BJ (cell line): ENCODE measurements around the gene CCSAP. TPM values are rescaled to one million over a fixed set of nuclear protein-coding genes. Genes with fewer than 3 reads are reported as not detected.

Source experiments
- CTCF ChIA-PET: fragments of 350-600 bp; formaldehyde crosslinking; extraction: SDS; loops from one replicate; lab custom pipeline; 2021; ENCODE audit warnings: antibody characterized with exemption, inconsistent platforms; lab: Yijun Ruan, JAX
- POLR2A ChIA-PET: fragments of 300-600 bp; sonication (Branson Sonifier 250); formaldehyde crosslinking; extraction: SDS; loops from one replicate; lab custom pipeline; 2021; ENCODE audit warnings: antibody characterized with exemption; lab: Charles Lee
- DNase-seq: peaks from one replicate; pipeline ENCODE4 v3.0.0-alpha.2; 2011; ENCODE audit warnings: low read depth
- H3K27me3 ChIP-seq: 2 replicates; pipeline ENCODE4 v1.6.0; 2011; ENCODE audit warnings: low read length; ENCODE audit not compliant: control insufficient read depth, insufficient read depth
- H3K36me3 ChIP-seq: 2 replicates; pipeline ENCODE4 v1.5.1; 2011; ENCODE audit warnings: low read length; ENCODE audit not compliant: control insufficient read depth, insufficient read depth
- H3K4me3 ChIP-seq: 2 replicates; pipeline ENCODE4 v1.5.1; 2011; ENCODE audit warnings: low read depth, mild to moderate bottlenecking, control low read depth, low read length
- CTCF ChIP-seq: IDR thresholded peaks from 2 replicates; pipeline ENCODE4 v1.5.1; 2011; ENCODE audit warnings: low read depth, mild to moderate bottlenecking, control low read depth, inconsistent platforms, low read length, moderate library complexity; ENCODE audit not compliant: insufficient read depth
- polyA plus RNA-seq: library from polyadenylated mRNA; depleted of rRNA; stranded (reverse); fragments of >200 nt; gene quantifications from 2 replicates; pipeline ENCODE4 v1.2.3, GENCODE V29; 2011

The CCSAP gene
- polyA plus RNA-seq, 1 experiment = 1.4 TPM

- CTCF ChIA-PET = no interaction called here
- no peaks in the 10 kb centered on the region for H3K36me3 ChIP-seq
- TF ChIP-seq CTCF = no peak
- POLR2A ChIA-PET = no interaction called here
- DNase-seq = no peak
- H3K4me3 ChIP-seq = no peak overlapping the region
- H3K27me3 ChIP-seq = peaks cover 4% of the 10 kb centered on the region
Observed at GRCh38 chr1:229384822-229385221, 42.0 kb upstream of the CCSAP start.

- no peak overlapping the region for H3K4me3 ChIP-seq
- H3K27me3 ChIP-seq = peaks cover 4% of the 10 kb centered on the region
- ChIA-PET CTCF (no interaction called here), POLR2A (no interaction called here)
- DNase-seq = no peak
- H3K36me3 ChIP-seq = no peaks in the 10 kb centered on the region
- TF ChIP-seq CTCF = no peak
Observed at GRCh38 chr1:229383961-229384360, 41.1 kb upstream of the CCSAP start.

GRCh38 chr1:229383188-229383587 is 40.3 kb upstream of the CCSAP start:
- Histone ChIP-seq H3K36me3 (no peaks in the 10 kb centered on the region), H3K27me3 (peaks cover 4% of the 10 kb centered on the region), H3K4me3 (no peak overlapping the region)
- no peak for TF ChIP-seq CTCF
- POLR2A ChIA-PET = no interaction called here
- CTCF ChIA-PET = no interaction called here
- DNase-seq = no peak

GRCh38 chr1:229381234-229381633 is 38.4 kb upstream of the CCSAP start:
- no peaks in the 10 kb centered on the region for H3K36me3 ChIP-seq
- no peak for DNase-seq
- H3K27me3 ChIP-seq = peaks cover 4% of the 10 kb centered on the region
- CTCF ChIA-PET = no interaction called here
- no peak for TF ChIP-seq CTCF
- POLR2A ChIA-PET = no interaction called here
- H3K4me3 ChIP-seq = no peak overlapping the region

GRCh38 chr1:229380536-229381160 is 37.8 kb upstream of the CCSAP start:
- H3K4me3 ChIP-seq = no peak overlapping the region
- POLR2A ChIA-PET = no interaction called here
- H3K27me3 ChIP-seq = peaks cover 4% of the 10 kb centered on the region
- CTCF ChIA-PET = no interaction called here
- no peaks in the 10 kb centered on the region for H3K36me3 ChIP-seq
- no peak for TF ChIP-seq CTCF
- no peak for DNase-seq
